H1 (cell line): ENCODE results near the gene CCDC9B.

ENCODE experiments used
- CREB1 ChIP-seq: IDR thresholded peaks from 2 replicates; pipeline ENCODE4 v1.6.1; 2012; ENCODE audit warnings: inconsistent platforms
- EZH2 ChIP-seq: fragments of 200-600 bp; sonication (generic); IDR thresholded peaks from 2 replicates; pipeline ENCODE4 v1.7.1; 2012; ENCODE audit warnings: low read depth, mild to moderate bottlenecking, moderate library complexity, low read length, inconsistent platforms; ENCODE audit not compliant: severe bottlenecking
- GABPA ChIP-seq: IDR thresholded peaks from 2 replicates; pipeline ENCODE4 v1.6.1; 2011; ENCODE audit warnings: mild to moderate bottlenecking, low read length, moderate library complexity, borderline replicate concordance; ENCODE audit not compliant: insufficient read depth
- HDAC6 ChIP-seq: IDR thresholded peaks from one replicate; pipeline ENCODE4 v1.7.1; 2012; ENCODE audit warnings: low read depth, mild to moderate bottlenecking, inconsistent platforms, low read length, moderate library complexity
- KDM1A ChIP-seq: fragments of 200-600, 300-600 bp; sonication (generic); IDR thresholded peaks from 2 replicates; pipeline ENCODE4 v1.7.1; 2016; ENCODE audit warnings: mild to moderate bottlenecking, low read length, borderline replicate concordance
- POLR2A ChIP-seq, 2 experiments: IDR thresholded peaks; 1 replicate in 1 of 2; 2 replicates in 1 of 2; pipeline ENCODE4 v1.6.1; 2011; ENCODE audit warnings: low read depth in 2 of 2, low read length in 2 of 2, mild to moderate bottlenecking in 2 of 2; ENCODE audit errors: control extremely low read depth in 1 of 2
- SRF ChIP-seq: IDR thresholded peaks from 2 replicates; pipeline ENCODE4 v1.6.1; 2011; ENCODE audit warnings: mild to moderate bottlenecking, low read depth, low read length, moderate library complexity
- TAF1 ChIP-seq: IDR thresholded peaks from 2 replicates; pipeline ENCODE4 v1.6.1; 2011; ENCODE audit warnings: mild to moderate bottlenecking, low read depth, low read length
- TCF12 ChIP-seq: IDR thresholded peaks from 2 replicates; pipeline ENCODE4 v1.6.1; 2011; ENCODE audit warnings: low read depth, mild to moderate bottlenecking, low read length
- TF ChIP-seq, protein P1 (sequence below), 3 experiments: IDR thresholded peaks; 1 replicate in 2 of 3; 2 replicates in 1 of 3; pipeline versions ENCODE4 v1.5.1 to v1.6.1; 2011; ENCODE audit warnings: low read length in 3 of 3, mild to moderate bottlenecking in 3 of 3, inconsistent platforms in 2 of 3, low read depth in 1 of 3, moderate library complexity in 1 of 3; ENCODE audit not compliant: insufficient read depth in 1 of 3; ENCODE audit errors: control extremely low read depth in 1 of 3

DNA sequence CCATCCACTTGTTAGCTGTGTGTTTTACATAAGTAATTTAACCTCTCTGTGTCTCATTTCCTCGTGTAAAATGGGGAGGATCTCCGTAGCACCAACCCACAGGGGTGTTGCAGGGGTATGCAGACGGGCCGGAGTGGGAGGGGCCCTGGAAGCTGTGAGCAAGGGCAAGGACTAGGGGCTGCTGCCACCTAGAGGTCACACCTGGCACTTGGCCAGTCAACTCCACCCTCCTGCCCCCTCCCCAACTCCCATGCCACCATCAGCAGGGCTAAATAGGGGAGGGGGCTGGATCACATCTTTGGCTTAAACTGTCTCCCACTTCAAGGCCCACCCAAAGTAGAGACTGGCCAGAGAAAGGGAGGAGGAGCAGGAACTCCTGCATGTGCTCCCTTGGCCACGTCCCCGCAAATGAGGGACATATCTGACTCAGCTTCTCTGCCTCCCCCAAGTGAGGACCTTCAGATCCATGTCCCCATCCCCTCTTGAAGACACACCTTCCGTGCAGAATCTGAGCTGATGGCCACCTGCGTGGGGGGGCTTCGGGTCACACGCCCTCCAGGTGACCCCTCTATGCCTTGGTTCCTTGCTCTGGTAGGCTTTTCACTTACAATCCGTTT is 2.6 kb downstream of the CCDC9B start:
- TF ChIP-seq, protein P1, sequence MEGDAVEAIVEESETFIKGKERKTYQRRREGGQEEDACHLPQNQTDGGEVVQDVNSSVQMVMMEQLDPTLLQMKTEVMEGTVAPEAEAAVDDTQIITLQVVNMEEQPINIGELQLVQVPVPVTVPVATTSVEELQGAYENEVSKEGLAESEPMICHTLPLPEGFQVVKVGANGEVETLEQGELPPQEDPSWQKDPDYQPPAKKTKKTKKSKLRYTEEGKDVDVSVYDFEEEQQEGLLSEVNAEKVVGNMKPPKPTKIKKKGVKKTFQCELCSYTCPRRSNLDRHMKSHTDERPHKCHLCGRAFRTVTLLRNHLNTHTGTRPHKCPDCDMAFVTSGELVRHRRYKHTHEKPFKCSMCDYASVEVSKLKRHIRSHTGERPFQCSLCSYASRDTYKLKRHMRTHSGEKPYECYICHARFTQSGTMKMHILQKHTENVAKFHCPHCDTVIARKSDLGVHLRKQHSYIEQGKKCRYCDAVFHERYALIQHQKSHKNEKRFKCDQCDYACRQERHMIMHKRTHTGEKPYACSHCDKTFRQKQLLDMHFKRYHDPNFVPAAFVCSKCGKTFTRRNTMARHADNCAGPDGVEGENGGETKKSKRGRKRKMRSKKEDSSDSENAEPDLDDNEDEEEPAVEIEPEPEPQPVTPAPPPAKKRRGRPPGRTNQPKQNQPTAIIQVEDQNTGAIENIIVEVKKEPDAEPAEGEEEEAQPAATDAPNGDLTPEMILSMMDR (IDR thresholded peaks at IDR 0.05; ENCODE audit: control extremely low read depth in 1 of 3, insufficient read depth in 1 of 3, low read depth in 1 of 3, low read length in 3 of 3), result peak in 2 of 3 experiments; percentile 90 to 97; a peak in 3 of 4 replicates
- TF ChIP-seq TCF12 (no peak), SRF (no peak), TAF1 (0 out of 2 replicates have a peak, but pooled peaks have one; percentile 11), KDM1A (no peak), CREB1 (0 out of 2 replicates have a peak, but pooled peaks have one; percentile 21), GABPA (no peak), EZH2 (no peak), POLR2A (IDR thresholded peaks at IDR 0.05; ENCODE audit: control extremely low read depth in 1 of 2, low read depth in 2 of 2, low read length in 2 of 2) (no peak), HDAC6 (no peak)
